Activated T-cell treated with anti-CD3 and anti-CD28 coated beads for 1 hour (primary cell): ENCODE results near the gene KIF21B.
A peak's percentile ranks its signal among the peaks of the same experiment; 100 is the strongest.

ENCODE experiments used
- DNase-seq: peaks from one replicate; pipeline ENCODE4 v3.0.0-alpha.2; 2020; ENCODE audit warnings: low read depth

Gene KIF21B

DNA sequence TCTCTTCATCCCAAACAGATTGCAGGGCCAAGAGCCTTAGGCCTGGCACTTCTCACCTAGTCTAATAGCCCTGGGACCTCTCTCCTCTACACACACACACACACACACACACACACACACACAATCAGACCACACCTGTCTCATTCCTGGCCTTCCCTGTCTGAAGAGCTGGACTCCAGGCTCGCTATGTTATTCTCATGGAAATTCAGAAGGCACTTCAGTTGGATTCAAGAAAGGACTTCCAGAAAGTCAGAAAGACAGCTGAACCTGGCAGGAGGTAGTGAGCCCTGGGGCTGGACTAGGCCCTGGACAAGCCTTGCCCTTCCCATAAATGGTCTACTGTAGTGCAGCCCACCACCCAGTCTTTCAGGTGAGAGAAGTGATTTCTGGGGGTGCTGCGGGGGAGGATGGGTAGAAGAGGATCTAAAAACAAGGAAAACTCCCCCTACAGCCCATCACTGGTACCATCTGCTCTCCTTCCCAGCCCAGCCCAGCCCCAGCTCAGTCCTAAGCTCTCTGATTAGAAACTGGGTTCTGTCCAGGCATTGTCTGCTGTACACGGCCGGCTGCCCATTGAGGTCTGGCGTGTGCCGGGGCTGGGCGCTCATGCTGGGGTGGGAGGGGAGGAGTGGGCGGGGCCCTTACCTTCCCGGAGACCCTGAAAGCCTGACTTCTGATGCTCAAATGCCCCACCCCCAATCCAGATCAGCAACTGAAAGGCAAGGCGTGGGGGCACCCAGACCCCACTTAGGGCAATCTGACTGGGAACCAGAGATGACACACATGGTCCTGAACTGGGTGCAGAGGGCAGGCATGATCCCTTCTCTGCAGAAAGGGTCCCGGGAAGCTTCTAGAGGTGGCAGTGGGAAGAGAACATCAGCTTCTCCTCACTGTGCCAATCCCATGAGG, 2.5 kb downstream of the KIF21B start:
- no peak for DNase-seq

DNA sequence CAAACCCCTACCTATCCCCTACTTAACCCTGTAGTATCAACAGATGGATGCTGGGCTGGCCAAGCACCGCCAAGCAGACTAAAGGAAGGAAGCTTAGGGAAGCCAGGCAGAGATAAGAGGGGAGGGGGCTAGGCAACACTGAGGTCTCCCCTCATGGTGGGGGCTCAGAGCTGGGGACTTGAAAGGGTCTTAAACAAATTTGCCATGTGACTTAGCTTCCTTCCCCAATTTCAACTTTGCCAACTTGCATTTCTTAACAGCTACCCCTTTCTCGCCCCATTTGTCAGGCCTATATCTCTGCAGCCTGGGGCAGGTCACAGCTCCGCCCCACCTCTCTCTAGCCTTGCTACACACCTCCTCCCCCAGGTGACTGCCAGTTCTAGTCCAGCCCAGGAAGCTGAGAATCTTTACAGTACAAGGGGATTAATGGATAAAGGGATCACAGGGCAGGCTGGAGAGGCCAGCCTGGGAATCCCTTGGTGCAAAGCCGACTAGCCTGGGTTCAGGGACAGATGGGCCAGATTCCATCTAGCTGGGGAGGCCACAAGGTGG, 3.4 kb downstream of the KIF21B start:
- no peak for DNase-seq

DNA sequence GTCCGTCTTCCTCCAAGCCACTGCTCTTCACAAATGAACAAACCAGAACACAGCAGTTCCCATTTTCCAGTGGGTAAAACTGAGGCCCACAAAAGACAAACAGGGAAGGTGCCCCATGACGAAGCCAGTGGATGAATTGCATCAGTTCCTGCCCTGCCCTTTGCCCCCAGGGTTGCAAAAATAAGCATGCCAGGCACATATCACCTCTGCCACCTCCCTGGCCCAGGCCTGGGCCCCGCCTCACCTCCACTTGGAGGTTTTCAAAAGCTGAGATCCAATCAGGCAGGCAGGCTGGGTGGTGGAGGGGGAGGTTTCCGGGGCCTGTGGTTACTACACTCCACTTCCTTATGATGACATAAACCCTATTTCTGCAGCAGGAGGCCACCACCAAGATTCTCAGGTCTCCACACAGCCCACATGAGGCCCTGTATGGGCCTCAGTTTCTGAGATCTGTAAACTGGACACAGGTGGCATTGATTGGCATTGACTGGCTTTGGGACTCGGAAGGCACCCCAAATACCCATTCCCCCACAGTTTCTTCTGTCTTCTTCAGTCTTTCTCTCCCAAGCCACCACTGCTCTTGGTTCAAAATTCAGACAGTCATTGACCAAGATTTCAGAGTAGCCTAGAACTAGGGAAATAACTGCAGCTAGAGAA, 4.1 kb downstream of the KIF21B start:
- peak; percentile 80 for DNase-seq

DNA sequence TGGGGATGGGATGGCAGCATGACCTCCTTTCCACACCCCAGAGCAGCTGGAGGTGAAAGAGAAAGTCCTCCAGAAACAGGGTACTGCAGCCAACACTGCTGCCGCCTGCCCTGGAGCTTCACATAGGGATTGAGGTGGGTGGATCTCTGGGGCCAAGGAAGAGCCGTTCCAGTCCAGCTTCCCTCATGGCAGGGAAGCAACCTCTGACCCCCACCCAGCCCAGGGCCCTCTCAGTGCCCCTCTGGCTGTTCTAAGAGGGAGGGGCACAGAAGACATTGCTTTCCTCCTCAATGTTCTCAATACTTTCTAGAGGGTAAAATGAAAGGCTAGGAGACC, 5.7 kb downstream of the KIF21B start:
- no peak for DNase-seq

DNA sequence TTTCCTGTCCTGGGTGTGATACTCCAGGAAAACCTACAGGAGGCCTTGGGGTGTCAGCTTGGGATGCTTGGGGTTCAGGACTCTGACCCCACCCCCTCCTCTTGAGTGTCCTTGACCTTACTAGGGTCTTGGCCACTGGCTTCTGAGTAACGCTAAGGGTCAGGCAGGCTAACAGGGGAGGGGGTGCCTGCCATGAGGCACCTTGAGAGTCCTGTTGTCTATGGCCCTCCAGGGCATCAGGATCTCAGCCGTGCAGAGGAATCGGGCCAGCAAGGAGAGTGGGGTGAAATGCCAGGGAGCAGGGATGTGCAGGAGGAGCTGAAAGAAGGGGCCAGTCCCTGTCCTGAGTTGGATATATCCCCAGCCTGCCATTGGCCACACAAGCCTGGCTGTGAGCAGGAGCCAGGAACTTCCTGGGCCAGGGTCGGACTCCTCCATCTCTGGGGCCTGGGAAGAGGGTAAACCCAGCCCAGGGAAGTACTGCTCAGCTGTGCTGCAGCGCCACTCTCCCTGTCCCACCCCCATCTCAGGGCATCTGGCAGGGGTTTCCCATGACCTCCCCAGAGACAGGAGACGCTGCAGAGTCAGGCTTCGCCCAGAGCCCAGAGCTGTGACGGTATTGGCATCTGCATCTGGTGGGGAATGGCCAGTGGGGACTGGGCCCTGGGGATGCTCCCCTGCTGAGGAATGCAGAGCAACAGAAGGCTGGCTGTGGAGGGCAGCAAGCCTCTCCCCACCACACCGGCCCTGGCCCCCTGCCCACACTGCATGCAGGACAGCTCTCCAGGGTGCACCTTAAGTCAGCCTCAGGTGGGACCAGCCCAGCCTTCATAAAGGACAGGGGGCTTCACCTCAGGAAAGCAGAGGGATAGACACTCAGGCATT, 6.3 kb downstream of the KIF21B start:
- no peak for DNase-seq

DNA sequence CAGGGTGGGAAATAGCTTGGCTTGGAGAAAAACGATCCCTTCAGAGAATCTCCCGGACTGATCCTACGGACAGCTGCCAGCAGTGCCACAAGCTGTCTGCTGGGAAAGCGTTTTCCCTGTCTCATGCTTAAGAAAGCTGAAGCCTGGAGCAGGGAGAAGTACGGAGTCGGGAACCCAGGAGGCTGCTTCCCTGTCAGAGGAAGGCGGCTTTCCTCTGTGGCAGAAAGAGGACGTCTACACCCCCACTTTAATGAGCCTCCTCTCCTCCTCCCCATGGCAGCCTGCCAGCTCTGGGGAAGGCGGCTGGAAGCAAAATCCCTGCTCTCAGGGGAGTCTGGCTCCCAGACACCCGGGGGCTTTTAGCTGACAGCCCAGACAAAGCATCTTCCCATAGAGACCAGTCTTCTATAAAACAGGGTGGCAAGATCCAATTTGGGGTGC, 7.3 kb downstream of the KIF21B start:
- DNase-seq, result no peak

DNA sequence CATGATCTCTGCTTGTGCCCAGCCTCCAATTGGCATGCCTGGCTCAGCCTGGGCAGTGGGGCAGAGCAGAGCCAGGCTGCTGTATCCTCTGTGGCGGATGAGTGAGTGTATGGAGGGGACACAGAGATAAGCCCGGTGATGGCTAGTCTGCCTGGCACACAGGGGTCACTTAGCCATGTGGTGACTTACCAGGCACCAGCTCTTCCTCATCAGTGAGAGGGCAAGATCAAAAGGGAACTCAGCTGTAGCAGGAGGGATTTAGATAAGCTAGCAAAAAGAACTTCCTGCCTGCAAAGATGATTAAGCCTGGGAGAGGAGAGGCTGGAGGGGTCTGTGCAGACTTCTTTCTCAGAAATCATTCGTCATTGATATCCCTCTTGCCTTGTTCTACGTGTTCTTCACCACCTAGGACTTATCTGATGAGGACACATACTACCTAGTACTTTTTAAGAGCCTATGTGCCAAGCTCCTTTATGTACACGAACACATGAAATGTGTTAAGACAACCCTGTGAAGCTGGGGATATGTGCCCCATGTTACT, 7.9 kb downstream of the KIF21B start:
- DNase-seq, result no peak

DNA sequence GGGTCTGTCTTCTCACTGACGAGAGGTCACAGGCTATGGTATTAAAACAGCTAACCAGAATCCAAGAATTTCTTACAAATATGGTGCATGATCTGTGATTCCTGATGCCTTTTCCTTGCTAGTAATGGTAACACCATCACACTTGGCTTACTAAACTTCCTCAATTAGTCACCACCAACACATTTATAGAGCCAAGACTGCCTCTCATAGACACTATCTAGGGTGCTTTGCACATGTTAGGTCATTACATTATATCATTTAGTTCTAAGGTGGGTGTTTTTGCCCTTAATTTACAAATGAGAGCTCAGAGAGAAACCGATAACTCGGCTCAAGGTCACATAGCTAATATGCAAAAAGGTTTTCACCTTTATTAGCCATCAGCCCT, 8.7 kb downstream of the KIF21B start:
- no peak for DNase-seq

DNA sequence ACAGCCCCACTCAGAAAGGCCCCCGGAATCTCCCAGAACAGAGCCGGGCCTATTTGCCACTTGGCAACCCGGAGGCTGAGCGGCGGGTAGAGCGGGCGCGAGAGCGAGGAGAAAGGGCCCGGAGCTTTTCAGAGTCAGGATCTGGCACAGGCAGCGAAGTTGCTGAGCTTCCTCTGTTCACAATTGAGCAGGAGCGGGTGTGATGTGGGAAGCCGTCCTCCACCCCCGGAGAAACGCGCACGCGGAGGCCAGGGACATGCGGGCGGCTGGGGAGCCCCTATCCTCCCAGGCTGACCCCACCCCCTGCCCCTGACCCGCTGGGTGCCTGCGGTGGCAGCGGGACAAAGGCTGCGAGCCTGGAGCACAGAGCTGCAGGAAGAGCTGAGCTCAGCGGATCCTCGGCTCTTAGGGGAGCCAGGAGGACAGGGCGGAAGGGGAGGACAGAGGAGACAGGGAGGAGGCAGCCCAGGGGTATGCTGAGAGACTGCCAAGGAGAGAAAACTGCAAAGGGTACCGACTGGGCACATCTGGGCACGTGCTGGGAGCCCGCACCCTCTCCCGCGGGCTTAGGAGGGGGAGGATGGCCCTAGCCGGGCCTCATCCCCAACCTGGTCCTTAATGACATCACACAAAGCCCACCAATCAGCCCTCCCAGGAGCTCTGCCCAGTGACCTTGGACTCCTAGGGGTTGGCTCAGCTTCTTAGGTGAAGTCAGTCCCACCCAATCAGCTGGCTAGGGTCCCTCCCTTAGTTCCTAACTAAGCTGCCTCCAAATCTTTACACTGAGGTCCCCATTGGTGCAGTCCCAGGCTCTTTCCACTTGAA, 9.3 kb downstream of the KIF21B start:
- DNase-seq, result no peak

DNA sequence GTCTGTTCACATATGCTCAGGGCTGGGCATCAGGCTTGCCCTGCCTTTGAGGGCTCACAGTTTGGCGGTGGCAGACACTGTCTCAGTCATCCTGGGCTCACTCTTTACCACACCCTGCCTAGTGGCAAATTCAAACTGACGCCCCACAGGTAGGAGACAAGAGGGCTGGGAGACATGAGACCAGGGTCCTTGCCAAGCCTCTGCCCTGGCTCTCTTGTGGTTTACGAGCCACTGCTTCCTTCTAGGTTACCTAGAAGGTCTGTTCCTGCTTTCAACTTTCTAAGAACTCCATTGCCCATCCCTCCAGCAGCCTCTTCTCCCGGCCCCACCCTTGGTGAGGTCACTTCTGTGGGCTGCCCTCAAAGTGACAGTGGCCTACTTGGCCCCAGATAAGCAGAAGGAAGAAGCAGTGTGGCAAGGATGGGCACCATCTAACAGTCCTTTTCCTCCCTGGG, 10.5 kb downstream of the KIF21B start:
- no peak for DNase-seq

DNA sequence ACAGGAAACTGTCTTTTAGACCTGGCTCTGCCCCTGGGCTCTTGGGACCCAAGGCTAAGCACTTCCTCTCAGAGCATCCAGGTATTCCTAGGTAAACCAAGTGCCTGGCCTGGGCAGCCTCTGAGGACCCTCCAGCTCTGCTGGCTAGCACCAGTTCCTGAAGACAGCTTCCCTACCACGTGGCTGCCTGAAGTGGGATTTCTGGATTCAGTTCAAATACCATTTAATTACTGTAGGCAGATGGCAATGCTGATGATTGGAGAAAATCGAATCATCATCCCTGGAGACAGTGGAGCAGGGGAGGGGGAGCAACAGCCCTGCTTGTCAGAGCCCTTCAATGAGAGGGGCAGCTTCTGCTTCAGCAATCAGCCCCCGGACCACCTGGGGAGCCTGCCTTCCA, 11.9 kb downstream of the KIF21B start:
- no peak for DNase-seq

DNA sequence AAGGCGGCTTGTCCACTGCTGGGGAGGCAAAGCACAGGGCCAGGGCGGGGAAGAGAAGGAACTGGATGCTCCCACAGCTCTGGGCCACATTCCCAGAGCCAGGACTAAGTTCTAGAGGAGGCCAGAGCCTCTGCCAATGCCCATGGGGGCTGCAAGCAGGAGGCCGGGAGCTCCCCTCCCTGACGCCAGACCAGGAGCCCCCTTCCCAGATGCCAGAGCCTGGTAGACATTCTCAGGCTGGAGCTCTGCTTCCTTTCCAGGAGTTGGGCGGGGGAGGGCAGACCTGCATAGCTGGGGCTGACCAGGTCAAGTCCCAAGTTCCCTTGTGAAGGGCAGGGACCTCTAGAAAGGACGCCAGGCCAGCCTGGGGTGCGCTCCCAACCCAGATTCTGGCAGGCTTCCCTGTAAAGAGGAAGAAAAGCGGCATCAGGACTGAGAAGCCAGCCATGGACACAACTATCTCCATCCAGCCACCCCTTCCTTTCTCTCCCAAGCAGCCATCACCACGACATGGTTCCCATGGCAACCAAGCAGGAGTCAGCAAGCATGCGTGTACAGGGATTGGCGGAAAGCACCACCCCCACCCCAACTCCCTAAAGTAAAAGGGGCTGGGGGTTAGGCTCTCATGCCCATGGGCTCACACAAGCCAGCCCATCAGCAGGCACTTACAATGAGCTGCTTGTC, 13.4 kb downstream of the KIF21B start:
- no peak for DNase-seq

DNA sequence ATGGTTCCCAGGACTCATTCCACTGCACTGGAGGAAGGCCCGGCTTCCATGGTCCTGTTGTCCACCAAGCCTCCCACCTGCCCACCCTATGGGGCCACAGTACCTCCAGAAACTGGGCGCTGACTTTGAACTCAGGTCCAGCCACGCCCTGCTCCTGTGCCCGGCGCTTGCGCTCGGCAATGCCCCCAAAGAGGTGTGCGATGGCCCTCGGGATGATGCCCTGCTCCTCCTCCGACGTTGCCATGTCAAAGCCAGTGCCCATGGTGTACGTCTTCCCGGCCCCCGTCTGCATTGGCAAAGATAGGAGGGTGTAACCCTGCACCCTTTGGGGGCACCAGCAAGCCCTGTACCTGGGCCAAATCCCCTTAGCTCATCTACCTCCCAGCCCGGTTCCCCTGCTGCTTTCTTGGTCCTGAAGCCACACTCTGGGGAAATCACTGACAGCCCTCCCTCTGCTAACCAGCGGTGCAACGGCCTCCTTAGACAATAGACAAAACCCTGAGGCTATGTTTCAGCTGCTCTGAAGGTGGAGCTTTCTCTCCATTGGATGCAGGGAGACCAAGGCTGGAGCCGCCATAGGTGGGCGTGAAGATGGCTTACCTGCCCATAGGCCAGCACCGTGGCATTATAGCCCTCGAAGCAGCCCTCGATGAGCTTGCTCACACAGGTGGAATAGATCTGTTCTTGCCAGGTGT, 14.7 kb downstream of the KIF21B start:
- DNase-seq, result no peak

DNA sequence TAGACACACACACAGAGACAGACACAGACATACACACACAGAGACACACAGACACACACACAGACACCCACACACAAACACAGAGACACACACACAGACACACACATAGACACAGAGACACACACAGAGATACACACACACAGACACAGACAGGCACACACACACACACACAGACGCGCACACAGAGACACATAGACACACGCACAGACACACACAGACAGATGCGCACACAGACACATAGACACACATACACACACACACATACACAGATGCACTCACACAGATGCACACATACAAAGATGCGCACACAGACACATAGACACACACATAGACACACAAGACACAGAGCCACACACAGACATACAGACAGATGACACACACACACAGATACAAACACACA, 16.0 kb downstream of the KIF21B start:
- no peak for DNase-seq

DNA sequence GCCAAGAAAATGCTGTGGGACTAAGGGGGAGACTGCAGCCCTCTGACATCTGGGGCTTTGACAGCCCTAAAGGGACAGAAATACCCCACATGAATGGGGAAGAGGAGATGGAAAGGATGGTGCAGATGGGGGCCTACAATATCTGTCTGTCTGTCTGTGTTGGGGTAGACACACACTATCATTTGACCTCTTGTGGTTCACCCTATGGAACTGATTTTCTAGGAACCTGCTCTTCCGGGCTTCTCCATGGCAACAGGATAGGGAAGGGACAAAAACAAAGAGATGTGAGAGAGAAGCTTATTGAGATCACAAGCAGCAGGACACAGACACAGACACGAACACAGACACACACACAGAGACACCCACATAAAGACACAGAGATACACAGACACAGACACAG, 17.1 kb downstream of the KIF21B start:
- no peak for DNase-seq

DNA sequence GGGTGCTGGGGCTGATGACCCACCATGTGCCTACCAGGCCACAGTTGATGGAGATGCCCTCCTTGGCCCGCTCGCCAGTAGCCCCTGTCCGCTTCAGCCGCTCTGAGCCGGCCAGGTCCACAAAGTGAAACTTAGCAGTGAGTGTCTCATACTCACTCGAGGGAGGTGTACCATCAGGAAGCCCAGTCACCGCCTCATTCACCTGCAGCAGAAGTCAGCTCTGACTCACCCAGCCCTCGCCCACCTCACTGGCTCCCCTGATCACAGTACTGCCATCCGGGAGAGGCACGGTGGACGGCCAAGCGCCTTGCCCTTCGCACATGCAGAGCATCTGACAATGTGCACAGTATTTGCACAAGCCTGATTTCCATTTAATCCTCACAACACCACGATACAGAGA, 18.8 kb downstream of the KIF21B start:
- no peak for DNase-seq

DNA sequence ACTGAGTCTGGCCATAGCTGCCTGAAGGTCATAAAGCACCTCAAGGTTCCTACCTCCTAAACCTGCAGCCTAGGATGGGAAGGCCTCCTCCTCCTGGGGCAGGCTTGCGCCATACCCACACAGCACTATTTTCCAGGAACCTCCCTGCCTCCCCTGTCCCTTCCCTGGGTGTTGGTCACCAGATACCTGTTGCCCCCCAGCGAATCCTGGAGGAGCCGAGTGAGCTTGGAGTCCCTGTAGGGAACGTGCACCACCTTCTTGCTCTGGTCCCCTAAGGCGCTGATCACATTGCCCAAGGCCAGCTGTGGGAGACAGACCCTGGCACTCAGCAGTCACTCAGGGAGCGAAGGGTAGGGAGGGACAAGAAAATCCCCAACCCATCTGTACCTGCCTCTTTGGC, 19.4 kb downstream of the KIF21B start:
- no peak for DNase-seq

DNA sequence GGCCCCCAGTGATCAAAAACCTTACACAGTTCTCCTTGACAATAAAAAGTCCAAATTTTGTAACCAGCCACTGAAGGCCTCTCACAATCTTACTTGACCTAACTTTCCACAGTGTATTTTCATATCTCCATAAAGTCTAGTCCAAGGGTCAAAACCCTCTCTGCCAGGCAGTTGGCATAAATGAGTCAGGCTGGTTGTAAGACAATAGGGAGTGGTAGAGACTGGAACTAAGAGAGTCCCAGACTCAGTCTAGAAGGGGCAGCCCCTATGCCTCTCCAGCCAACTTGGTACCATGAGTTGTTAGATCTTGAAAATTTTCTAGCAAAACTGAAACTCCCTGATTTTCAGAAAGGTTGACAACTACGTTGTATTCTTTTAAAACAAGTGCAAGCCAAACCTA, 21.0 kb downstream of the KIF21B start:
- DNase-seq, result no peak

DNA sequence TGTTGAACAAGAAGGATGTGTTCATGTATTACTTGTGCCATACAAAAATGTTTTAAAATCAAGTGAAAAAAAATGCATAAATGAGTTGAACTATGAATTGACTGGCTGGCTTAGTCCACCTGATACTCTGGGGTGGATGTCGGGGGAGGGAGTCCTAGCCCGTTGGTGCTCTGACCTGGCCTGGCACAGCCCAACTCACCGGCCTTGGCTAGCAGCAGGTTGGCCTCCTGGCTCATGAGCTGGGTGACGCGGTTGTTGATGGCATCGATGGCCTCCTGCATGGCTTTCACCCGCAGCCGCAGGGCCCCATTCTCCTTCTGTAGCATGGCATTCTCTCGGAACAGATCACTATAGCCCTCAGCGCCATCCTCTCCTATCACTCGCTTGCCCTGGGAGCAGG, 21.6 kb downstream of the KIF21B start:
- DNase-seq, result no peak

DNA sequence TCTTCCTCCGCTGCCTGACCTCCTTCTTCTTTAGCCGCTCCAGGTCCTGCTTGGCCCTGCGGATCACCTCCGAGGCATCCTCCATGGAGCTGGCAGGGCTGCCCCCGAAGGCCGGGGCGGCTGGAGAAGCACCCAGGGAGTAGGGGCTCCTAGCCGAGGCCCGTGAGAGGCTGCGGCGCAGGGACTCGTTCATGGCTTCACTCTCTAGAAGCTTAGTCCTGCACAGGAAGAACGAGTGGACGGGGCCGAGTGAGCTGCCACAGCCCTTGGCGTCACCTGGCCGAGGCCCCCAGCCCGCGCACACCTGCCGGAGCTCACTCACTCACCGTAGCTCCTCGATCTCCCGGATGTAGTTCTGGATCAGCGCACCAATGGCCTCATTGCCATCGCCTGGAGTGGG, 23.1 kb downstream of the KIF21B start:
- DNase-seq, result no peak
